Measurements from ENCODE around the gene RBBP4. TPM values are rescaled to one million over a fixed set of nuclear protein-coding genes. Genes with fewer than 3 reads are reported as not detected.

The RBBP4 gene
- total RNA-seq, 4 donors from 2014 or later: 97.8 to 104 (median 102) TPM

- TF ChIP-seq CTCF (IDR thresholded peaks at IDR 0.05): no peak
- TF ChIP-seq POLR2A (IDR thresholded peaks at IDR 0.05): no peak
- DNase-seq (ENCODE audit: low spot score in 2 of 2): no peak
- WGBS, 2 donors: 58 to 73% methylated on average over 9 of the region's 9 CpGs
Measured at GRCh38 chr1:32733582-32734321, 82.7 kb downstream of the RBBP4 start.

More at GRCh38 chr1:32733582-32734321, 82.7 kb downstream of the RBBP4 start:
- H3K4me3 ChIP-seq (ENCODE audit: low read depth, poor library complexity, severe bottlenecking): no peak overlapping the region
- intact Hi-C loops (cut with DNase I; ENCODE audit: low total_unique reads): no loop called here

Other genes with a start within 250 kb of the RBBP4 start
- gene ZBTB8B, start 186.1 kb upstream of the RBBP4 start, total RNA-seq: under 1 TPM in 1 of 4 donors, not detected in 3; 0.02 TPM
- gene ZBTB8A, start 111.8 kb upstream of the RBBP4 start, total RNA-seq: 1 to 10 TPM in 3 of 4 donors, under 1 TPM in 1; 0.99 to 5.8 (median 2.8) TPM
- gene ZBTB8OS, start 658 bp upstream of the RBBP4 start, total RNA-seq: 10 to 100 TPM; 12.4 to 28.0 (median 18.8) TPM
- gene SYNC, start 51.6 kb downstream of the RBBP4 start, total RNA-seq: 10 to 100 TPM in 1 of 4 donors, 1 to 10 TPM in 3; 2.8 to 16.9 (median 5.8) TPM
- gene YARS1, start 166.2 kb downstream of the RBBP4 start, total RNA-seq: 10 to 100 TPM; 24.8 to 40.0 (median 30.2) TPM
- gene S100PBP, start 166.4 kb downstream of the RBBP4 start, total RNA-seq: 10 to 100 TPM; 11.0 to 32.1 (median 18.2) TPM
- under 1 TPM in 2 of 4 donors, not detected in 2; 0.27 to 0.58 TPM for gene FNDC5, start 219.7 kb downstream of the RBBP4 start, total RNA-seq
- gene HPCA, start 235.3 kb downstream of the RBBP4 start, total RNA-seq: under 1 TPM in 1 of 4 donors, not detected in 3; 0.19 TPM